Right ventricle myocardium superior (tissue), 1 donor: ENCODE results near the gene LMO7. TPM values are rescaled to one million over a fixed set of nuclear protein-coding genes. Genes with fewer than 3 reads are reported as not detected.
"Not testable (repeated sequence)": the region's sequence is repeated elsewhere in the genome, so short reads cannot be mapped to it uniquely, and the experiment has no call there.

Source experiments
- ATAC-seq: fragments of 200-7000 bp; cut with Tn5 transposase; one replicate; pipeline ENCODE4 v1.9.1; 2020; ENCODE audit warnings: mild to moderate bottlenecking; ENCODE audit not compliant: poor library complexity
- DNase-seq: peaks from one replicate; pipeline ENCODE4 v3.0.0-alpha.2; 2020
- intact Hi-C: fragments of 100-400 bp; cut with DNase I; formaldehyde crosslinking; loops from one replicate; pipeline ENCODE4 v1.11.2; 2022
- total RNA-seq: library from RNA; stranded (reverse); fragmentation: NEBNext Ultra II Directional; extraction: Animal tissue kit (Norgen Biotek cat#: 25700); gene quantifications from one replicate; pipeline ENCODE4 v1.2.1, GENCODE V29; 2021
- donor health status: DM: no; HTN: yes; CAD: no; lungs with severe emphysema.

Gene LMO7
- total RNA-seq, 1 donor from 2014 or later, result 440 TPM

GRCh38 chr13:75643182-75643581 is 7.1 kb downstream of the LMO7 start:
- no peak for DNase-seq
- intact Hi-C loops, result no loop called here
- ATAC-seq, result no peak

DNA sequence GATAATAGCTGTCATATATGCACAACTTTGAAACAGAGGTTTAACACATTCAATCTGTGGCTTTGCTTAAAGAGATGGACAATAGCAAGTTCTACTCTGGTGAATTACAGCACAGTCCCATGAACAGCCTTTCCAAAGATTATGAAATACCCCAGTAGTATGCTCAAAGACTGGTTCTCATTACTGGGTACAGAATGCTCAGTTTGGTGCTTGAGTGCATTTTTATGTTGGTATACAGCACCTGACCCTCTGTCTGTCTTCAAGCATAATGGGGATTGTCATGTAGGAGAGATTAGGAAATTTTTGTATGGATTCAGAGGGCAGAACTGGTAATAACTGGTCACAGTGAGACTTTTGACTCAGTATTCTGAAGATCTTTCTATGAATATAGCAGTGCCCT is 7.6 kb downstream of the LMO7 start:
- ATAC-seq (no peak), DNase-seq (no peak)
- intact Hi-C loops, result no loop called here

- DNase-seq, result no peak
- no peak for ATAC-seq
Measured at GRCh38 chr13:75645141-75645540, 9.0 kb downstream of the LMO7 start.

GRCh38 chr13:75647126-75647784 is 11.1 kb downstream of the LMO7 start:
- ATAC-seq (no peak), DNase-seq (no peak)
- intact Hi-C loops, result no loop called here

More at GRCh38 chr13:75645141-75645540, 9.0 kb downstream of the LMO7 start:
- intact Hi-C loops, result no loop called here

DNA sequence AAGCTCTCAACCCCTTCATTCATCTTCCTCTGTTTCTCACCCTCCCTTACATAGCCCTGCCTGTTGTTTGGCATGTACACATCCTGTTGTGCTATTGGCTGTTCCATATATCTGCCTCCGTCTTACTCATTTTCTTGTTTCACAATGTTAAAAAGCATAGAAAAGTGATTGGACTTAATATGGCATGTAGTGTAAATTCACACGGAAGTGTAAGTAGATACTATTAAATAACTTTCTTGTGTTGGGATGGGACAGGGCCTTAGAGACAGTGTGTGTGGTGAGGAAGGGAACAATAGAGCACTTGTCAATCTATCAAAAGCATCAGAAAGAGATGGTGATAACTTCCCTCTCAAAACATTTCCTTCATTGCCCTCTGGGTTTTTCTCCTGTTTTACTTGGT is 12.3 kb downstream of the LMO7 start:
- ATAC-seq, result no peak
- intact Hi-C loops, result no loop called here
- no peak for DNase-seq

- DNase-seq (no peak), ATAC-seq (no peak)
- intact Hi-C loops, result no loop called here
Measured at GRCh38 chr13:75651013-75651412, 14.9 kb downstream of the LMO7 start.

- ATAC-seq (no peak), DNase-seq (no peak)
- intact Hi-C loops, result no loop called here
Measured at GRCh38 chr13:75652726-75653125, 16.6 kb downstream of the LMO7 start.

DNA sequence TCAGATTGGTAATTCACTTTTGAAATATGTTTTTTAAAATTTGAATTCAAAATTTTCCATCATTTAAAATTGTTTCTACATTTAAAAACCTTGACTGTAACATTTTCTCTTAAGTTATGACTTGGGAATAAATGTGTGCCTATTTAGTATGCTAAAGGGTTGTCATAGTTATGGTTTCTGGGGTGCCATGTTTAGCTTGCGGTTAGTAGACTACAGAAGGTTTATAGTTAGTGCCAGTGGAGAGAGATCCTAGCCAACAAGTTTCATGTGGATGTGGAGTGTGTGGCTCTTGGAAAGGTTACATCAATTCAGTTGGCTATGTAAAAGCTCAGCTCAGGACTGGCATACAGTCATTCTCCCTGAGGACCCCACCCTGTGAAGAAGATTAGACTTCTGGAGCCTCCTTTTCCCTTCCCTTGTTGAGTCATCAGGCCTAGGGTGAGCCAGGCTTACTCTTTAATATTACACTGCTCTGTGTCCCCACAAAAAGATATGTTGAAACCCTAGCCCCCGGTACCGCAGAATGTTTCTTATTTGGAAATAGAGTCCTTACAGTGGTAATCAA is 20.4 kb downstream of the LMO7 start:
- intact Hi-C loops, result no loop called here
- DNase-seq (no peak), ATAC-seq (no peak)

- no peak for ATAC-seq
- DNase-seq, result no peak
- intact Hi-C loops, result no loop called here
Measured at GRCh38 chr13:75657111-75657510, 21.0 kb downstream of the LMO7 start.

DNA sequence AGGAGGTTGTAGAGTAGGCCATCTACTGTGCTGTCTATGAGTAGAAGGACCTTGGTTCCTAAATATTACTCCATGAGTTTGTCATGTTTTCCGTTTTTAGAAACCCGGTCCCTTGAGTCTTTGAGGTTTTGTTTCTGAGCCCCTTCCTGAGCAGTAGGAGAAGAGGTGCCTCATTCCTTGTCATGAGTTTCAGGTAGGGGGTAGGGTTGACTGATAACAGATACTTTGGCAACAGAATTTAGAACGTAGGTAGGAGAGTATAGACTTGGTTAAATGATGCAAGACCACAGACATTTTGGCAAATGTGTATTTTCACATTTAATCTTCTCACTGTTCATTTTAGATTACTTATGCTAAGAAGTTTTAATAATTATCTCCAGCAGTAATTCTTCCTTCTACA is 24.6 kb downstream of the LMO7 start:
- no peak for ATAC-seq
- intact Hi-C loops, result no loop called here
- DNase-seq, result no peak

DNA sequence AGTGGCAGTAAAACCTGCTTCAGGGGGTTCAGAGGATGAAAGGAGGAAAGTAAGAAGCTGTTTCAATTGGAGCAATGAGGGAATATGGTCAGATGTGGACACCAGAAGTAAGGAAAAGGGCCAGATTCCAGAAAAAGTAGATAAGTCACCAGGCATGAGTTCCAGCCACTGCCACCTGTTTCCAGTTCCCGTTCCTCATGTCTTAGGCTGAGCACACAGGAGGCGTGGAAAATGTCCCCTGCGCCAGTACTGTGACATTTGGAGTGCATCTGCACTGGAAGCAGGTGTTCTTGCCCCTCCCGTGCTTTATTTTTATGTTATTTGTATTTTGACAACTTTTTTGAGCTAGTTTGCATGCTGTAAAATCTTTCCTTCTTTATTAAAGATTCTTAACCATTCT is 25.3 kb downstream of the LMO7 start:
- ATAC-seq (no peak), DNase-seq (no peak)
- intact Hi-C loops, result no loop called here

DNA sequence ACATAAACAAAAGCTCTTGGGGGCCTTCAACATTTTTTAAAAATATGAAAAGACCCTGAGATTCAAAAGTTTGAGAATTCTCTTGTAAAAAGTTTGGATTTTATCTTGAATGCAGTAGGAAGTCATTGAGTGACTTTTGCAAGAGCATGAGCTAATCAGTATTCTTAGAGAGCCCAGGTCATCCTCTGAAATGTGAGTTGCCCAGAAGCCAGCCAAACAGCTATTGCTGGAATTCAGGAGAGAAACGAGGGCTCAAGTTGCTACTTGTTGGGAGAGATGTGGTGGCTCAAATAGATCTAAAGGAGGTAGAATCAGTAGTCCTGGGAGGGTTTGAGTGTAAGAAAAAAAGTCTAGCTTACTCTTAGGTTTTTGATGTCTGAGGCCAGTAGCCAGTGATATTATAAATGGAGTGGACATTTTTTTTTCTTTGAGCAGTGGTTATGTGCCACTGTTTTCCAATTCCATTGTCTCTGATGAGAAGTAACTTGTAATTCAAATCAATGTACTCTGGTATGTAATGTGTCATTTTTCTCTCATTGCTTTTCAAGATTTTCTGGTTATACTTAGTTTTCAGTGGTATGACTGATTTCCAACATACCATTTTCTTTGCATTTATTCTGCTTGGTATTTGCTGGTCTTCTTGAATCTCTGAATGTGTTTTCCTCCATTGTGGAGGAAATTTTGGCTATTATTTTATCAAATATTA is 30.7 kb downstream of the LMO7 start:
- ATAC-seq, result no peak
- DNase-seq, result no peak
- intact Hi-C loops, result no loop called here

DNA sequence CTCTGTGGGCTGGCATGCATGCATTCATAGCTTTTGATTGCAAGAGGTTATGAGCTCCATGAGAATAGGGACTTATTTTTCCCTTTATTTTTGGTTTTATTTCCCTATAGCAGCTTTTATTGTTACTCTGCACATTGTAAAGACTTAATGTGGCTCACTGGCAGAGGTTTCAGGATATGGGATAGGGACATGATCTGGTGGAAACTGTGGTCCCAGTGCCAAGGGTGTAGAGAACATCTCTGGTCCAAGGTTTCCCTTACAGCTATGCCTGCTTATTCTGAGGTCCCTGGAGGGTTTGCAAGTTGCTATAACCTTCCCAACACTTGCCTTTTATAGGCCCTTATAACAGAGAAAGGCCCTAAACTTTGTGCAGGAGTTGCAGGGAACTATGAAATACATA is 33.6 kb downstream of the LMO7 start:
- ATAC-seq (no peak), DNase-seq (no peak)
- intact Hi-C loops, result no loop called here

GRCh38 chr13:75670496-75670895 is 34.4 kb downstream of the LMO7 start:
- intact Hi-C loops, result no loop called here
- DNase-seq, result no peak
- no peak for ATAC-seq

DNA sequence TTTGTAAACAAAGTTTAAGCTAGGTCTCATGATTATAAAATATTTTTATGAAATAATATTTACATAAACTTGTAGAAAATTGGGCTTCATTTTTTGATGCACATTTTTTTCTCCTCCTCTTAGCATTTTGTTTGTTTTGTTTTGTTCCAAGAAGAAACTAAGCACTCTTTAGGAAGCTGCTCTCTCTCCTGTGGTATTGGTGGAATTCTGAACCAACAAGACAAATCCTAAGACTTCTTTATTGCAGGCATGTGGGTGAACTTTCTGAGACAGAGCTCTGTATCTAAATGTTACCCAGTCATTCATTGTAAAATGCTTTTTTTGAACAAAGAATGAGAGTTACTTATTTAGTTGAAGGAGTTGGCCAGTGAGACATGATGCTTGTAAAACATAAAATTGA is 39.3 kb downstream of the LMO7 start:
- intact Hi-C loops, result no loop called here
- DNase-seq, result no peak
- no peak for ATAC-seq

- intact Hi-C loops, result no loop called here
- ATAC-seq (no peak), DNase-seq (no peak)
Measured at GRCh38 chr13:75679459-75679858, 43.3 kb downstream of the LMO7 start.

GRCh38 chr13:75680251-75680650 is 44.1 kb downstream of the LMO7 start:
- intact Hi-C loops, DNase-seq, ATAC-seq: not testable (repeated sequence)

DNA sequence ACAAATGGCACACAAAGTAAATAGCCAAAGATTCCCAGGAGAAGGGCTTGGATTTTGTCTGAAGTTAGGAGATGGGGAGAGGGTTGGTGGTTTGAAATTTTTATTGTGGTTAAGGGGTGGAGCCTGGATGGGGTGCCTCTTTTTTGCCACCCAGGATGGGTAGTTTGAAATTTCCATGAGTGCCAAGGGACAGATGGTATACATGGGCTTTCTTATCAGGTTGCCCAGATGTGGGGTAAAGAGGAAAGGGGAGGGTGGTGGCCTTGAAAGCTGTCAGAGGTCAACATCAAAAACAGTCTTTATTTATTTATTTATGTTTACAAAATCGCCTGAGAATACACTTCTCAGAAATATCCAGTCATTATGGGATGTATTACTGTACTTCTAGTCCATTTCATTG is 46.2 kb downstream of the LMO7 start:
- intact Hi-C loops, result no loop called here
- no peak for ATAC-seq
- DNase-seq, result no peak

DNA sequence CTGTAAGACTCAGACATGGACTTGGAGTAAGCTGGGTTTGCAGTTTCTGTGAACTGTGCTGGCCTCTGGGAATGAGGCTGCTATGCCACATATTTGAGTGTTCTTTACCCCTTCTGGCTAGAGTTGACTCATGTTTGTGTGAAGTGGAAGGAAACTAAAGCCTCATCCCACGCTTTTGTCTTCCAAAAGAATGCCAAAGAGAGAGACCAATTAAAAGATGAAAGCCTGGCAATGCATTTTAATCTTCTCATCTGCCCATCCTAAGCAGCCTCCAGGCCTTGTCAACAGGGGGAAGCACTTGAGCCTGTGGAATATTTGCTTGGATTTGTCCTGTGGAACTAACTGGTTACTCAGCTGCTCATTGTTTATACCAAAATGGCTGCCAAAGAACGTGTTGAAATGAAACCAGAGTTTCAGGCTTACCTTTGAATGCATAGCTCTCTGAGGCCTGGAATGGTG is 49.1 kb downstream of the LMO7 start:
- intact Hi-C loops, result no loop called here
- ATAC-seq, result no peak
- DNase-seq, result no peak

- intact Hi-C loops, result no loop called here
- no peak for ATAC-seq
- DNase-seq, result no peak
Measured at GRCh38 chr13:75687150-75687763, 51.1 kb downstream of the LMO7 start.
